SK-MEL-5 (cell line): ENCODE results near the gene PREX1. TPM values are rescaled to one million over a fixed set of nuclear protein-coding genes. Genes with fewer than 3 reads are reported as not detected.

ENCODE experiments used
- DNase-seq: peaks from one replicate; pipeline ENCODE4 v3.0.0-alpha.2; 2016; ENCODE audit warnings: low read depth, low spot score
- in situ Hi-C: cut with HindIII; loops from 2 replicates; pipeline ENCODE4 v1.10.0; 2016; ENCODE audit warnings: low sequenced_read_pairs, high pct_unique_total_duplicates, low pct_unique_long_range_greater_than_20kb
- total RNA-seq: library from RNA; depleted of rRNA; stranded (reverse); fragments of >200 nt; shearing (Covaris generic); gene quantifications from 2 replicates; pipeline ENCODE4 v1.2.3, GENCODE V29; 2014

Gene PREX1
- total RNA-seq, 1 experiment from 2014 or later = 10.0 TPM

- DNase-seq = no peak
- in situ Hi-C loops = no loop called here
Observed at GRCh38 chr20:48773837-48774418, 53.9 kb downstream of the PREX1 start.

- in situ Hi-C loops = no loop called here
- no peak for DNase-seq
Observed at GRCh38 chr20:48772183-48772976, 55.4 kb downstream of the PREX1 start.

GRCh38 chr20:48771542-48771941 is 56.3 kb downstream of the PREX1 start:
- DNase-seq = peak; percentile 26
- in situ Hi-C loops = no loop called here

GRCh38 chr20:48770700-48771442 is 56.9 kb downstream of the PREX1 start:
- no peak for DNase-seq
- in situ Hi-C loops = no loop called here

- no peak for DNase-seq
Observed at GRCh38 chr20:48769069-48769983, 58.5 kb downstream of the PREX1 start.

GRCh38 chr20:48766961-48767960 is 60.5 kb downstream of the PREX1 start:
- no peak for DNase-seq

More at GRCh38 chr20:48769069-48769983, 58.5 kb downstream of the PREX1 start:
- in situ Hi-C loops = no loop called here

GRCh38 chr20:48766205-48766604 is 61.6 kb downstream of the PREX1 start:
- in situ Hi-C loops = no loop called here
- no peak for DNase-seq

More at GRCh38 chr20:48766961-48767960, 60.5 kb downstream of the PREX1 start:
- in situ Hi-C loops = no loop called here

- in situ Hi-C loops = no loop called here
- DNase-seq = no peak
Observed at GRCh38 chr20:48765359-48765758, 62.4 kb downstream of the PREX1 start.

- no peak for DNase-seq
- in situ Hi-C loops = no loop called here
Observed at GRCh38 chr20:48763216-48763914, 64.4 kb downstream of the PREX1 start.

- no peak for DNase-seq
- in situ Hi-C loops = no loop called here
Observed at GRCh38 chr20:48761874-48762273, 65.9 kb downstream of the PREX1 start.

GRCh38 chr20:48761023-48761785 is 66.6 kb downstream of the PREX1 start:
- in situ Hi-C loops = no loop called here
- no peak for DNase-seq

GRCh38 chr20:48760403-48760983 is 67.3 kb downstream of the PREX1 start:
- no peak for DNase-seq
- in situ Hi-C loops = no loop called here

- in situ Hi-C loops = no loop called here
- no peak for DNase-seq
Observed at GRCh38 chr20:48759631-48760245, 68.1 kb downstream of the PREX1 start.

- DNase-seq = no peak
- in situ Hi-C loops = no loop called here
Observed at GRCh38 chr20:48758206-48758820, 69.5 kb downstream of the PREX1 start.
